Cerebellar cortex (tissue), 1 donor: ENCODE measurements around the gene MB21D2.
"Not testable (repeated sequence)": the region's sequence is repeated elsewhere in the genome, so short reads cannot be mapped to it uniquely, and the experiment has no call there.

Experiments
- DNase-seq: peaks from one replicate; pipeline ENCODE4 v3.0.0-alpha.2; 2015; ENCODE audit warnings: low spot score

The MB21D2 gene

GRCh38 chr3:192858849-192859585, 58.6 kb downstream of the MB21D2 start:
- no peak for DNase-seq

DNA sequence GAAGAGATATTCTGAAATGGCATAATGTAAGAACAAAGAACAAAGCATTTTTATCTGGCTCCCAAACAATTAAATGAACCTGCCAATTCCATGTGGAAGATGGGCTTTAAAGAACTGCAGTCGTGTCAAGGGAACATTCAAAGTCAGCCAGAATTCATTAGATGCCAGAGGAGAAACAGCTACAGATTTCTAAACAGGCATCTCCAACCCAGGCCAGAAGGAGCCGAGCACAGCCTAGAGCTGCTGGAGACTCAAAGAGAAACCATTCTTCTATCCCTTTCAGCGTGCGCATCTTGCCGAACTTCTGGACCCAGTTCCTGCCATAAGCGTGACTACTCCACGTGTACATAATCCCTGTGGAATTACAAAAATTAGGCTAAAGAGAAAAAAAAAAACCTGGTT, 60.4 kb downstream of the MB21D2 start:
- DNase-seq, result no peak

- no peak for DNase-seq
Measured at GRCh38 chr3:192855434-192855833, 62.2 kb downstream of the MB21D2 start.

- DNase-seq, result no peak
Measured at GRCh38 chr3:192851821-192852372, 65.8 kb downstream of the MB21D2 start.

DNA sequence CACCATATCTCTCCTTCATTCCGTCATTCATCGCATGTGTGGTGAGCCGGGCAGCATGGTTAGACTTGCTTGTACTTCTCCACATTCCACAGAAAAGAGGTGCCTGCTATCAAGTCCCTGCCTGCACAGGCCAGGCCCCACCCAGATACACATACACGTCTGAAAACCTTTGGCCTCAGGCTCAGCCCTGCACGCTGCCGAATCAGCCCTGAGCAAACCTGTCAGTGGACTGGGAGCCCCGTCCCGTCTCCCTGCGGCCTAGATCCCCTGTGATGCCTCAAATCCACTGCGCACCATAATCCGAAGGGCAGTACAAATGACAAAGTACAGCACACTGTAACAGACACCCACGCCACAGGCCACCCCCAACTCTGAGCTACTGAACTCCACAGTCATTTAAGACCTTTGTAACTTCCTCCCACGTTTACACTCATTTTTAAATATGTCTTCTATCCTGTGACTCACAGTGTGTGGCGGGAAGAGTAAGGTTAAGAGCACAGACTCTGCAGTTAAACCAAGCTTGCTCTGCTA, 67.1 kb downstream of the MB21D2 start:
- DNase-seq, result no peak

DNA sequence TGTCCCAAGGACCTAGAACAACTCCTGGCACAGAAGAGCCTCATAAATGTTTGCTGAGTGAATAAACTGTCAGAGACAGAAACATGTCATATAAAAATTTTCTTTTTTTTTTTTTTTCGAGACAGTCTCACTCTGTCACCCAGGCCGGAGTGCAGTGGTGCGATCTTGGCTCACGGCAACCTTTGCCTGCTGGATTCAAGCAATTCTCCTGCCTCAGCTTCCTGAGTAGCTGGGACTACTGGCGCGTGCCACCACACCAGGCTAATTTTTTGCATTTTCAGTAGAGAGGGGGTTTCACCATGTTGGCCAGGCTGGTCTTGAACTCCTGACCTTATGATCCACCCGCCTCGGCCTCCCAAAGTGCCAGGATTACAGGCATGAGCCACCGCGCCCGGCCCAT, 67.8 kb downstream of the MB21D2 start:
- not testable (repeated sequence) for DNase-seq

DNA sequence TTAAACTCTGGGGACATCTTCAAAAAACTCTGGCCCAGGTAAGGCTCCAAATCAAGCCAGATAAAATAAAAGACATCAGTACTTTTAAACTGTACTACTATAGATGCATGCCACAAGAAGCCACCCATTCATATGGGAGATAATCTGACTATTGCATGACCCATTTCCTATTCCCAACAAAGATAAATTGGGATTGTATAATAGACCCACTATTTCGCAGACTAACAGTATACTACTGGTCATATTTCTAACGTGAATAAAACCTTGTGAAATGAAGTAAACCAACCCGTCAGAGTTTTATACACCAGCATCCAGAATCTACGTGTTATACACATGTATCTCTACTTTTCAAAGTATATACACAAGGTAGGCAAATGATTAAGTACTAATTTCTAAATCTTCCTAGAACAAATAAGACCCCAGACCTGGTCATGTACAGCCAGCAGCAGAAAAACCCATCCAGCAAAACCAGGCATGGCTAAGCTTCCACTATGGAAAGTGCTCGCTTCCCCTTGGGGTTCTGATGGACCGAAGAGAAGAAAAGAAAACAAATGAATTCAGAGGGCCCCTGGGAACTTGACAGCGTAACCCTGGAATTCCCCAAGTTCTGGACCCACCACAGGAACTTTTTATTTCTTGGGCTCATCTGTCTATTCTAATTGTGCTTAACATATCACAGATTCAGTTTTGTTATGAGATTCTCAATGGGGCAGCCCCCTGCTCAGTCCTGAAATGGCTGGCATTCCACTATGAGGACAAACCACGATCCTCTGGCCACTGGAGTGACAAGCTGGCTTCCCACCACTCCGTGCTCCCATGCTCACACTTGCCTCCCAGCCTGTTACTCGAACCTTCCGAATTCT, 69.1 kb downstream of the MB21D2 start:
- no peak for DNase-seq

- DNase-seq, result no peak
Measured at GRCh38 chr3:192847941-192848340, 69.7 kb downstream of the MB21D2 start.

DNA sequence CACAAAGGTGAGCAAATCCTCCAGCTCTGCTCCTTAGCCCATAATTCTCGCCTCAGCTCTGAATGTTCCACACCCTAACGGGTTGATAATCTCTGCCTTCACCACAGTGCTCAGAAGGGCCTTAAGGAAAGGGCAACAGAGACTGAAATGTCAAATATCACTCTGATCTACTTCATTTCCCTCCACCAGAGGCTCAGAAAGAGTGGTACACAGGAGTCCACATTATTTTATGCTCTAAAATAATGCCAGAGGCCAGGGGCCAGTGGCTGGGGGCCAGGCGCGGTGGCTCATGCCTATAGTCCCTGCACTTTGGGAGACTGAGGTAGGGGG, 72.2 kb downstream of the MB21D2 start:
- no peak for DNase-seq

DNA sequence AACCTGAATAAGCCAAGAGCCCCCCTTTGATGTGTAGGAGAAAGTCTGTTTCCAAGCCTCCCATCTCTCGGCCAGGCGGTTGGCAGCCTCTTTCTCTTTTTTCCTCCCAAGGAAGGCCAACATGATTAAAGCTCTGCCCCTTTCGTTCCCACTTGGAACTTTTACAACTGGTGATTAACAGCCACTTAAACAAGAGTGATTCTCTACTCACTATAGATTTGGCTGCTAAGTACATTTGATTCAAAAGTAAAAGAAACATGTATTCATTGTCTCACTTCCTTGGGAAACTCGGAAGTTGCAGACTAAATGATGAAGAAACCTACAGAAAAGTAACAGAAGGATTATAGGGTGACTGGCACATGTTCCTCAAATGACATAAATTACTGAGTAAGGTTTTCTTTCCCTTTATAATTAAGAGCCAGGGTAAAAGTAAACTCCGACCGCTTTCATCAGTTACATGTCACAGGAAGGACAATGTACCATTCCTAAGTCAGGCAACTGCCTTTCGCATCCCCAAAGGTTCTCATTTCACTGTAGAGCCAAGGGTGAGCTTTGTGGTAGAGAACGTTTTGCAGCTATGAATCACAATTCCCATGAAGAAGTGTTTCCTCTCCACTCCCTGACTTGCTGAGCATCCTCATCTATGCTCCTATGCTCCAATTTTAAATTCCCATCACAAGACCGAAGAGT, 72.7 kb downstream of the MB21D2 start:
- DNase-seq, result no peak

DNA sequence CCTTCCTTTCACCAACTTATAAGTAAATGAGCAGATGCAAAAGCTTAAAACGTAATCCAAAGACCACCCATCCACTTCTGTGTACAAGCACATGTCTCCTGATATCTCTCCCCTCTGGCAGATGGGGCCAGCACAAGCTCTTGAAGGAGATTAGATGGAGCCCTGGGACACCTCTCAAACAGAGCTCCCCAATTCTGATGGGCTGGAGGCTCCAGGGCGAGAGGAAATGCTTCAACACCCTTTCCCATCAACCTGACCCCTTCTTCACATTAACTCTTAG, 73.2 kb downstream of the MB21D2 start:
- DNase-seq, result no peak

- DNase-seq, result no peak
Measured at GRCh38 chr3:192843723-192844485, 73.8 kb downstream of the MB21D2 start.

DNA sequence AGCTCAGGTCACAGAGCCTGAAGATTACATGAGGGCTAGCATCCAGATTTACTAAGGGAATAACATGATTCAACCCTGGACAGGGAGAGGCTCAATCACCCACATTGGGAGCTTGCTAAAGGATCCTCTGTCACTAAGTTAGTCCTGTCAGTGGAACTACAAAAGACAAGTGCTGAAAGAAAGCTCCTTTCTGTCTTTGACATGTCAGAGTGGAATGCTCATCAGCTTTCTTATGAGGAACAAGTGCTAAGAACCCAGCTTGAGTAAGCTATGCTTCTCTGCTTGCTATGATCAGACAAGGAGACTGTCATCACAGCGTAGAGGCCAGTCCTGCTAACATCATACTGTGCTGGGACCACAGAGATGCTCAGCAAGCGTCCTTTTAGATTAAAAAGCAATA, 74.5 kb downstream of the MB21D2 start:
- no peak for DNase-seq

DNA sequence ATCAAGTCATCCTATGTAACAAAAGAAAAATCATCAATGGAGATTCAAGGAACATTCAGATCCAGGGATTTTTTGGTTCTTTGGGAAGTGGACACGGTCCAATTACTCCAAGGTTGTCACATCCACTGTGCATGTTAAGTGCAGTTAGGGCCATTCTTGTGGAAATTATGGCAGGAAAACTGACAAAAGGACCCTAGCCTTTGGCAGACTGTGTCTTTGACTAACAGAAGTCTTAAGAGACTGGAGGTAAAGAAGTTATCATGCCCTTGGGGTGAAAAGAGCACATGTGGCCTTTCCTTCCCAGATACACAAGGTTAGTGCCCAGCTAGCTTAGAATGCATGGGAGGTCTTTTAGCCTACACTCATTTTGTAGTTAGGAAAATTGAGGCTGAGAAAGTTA, 74.9 kb downstream of the MB21D2 start:
- no peak for DNase-seq

DNA sequence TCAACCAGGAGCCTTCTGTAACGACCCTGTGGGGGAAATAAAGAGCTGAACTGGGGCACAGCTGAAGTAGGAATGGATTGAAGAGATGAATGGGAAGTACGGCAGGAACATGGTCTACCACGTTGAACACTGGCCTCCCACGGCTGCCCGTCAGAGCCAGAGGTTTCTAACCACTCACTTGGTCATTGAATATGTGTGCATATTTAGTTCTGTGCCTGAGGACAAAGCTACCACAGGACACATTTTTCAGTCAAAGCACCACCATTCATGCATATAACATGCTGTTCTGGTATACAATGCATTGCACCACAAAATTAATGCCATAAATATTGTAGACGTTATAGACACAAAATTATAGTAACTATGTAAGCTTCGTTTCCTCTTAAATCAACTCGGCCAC, 75.5 kb downstream of the MB21D2 start:
- DNase-seq, result no peak

GRCh38 chr3:192841428-192841827, 76.2 kb downstream of the MB21D2 start:
- DNase-seq, result no peak

- no peak for DNase-seq
Measured at GRCh38 chr3:192840143-192840836, 77.4 kb downstream of the MB21D2 start.

DNA sequence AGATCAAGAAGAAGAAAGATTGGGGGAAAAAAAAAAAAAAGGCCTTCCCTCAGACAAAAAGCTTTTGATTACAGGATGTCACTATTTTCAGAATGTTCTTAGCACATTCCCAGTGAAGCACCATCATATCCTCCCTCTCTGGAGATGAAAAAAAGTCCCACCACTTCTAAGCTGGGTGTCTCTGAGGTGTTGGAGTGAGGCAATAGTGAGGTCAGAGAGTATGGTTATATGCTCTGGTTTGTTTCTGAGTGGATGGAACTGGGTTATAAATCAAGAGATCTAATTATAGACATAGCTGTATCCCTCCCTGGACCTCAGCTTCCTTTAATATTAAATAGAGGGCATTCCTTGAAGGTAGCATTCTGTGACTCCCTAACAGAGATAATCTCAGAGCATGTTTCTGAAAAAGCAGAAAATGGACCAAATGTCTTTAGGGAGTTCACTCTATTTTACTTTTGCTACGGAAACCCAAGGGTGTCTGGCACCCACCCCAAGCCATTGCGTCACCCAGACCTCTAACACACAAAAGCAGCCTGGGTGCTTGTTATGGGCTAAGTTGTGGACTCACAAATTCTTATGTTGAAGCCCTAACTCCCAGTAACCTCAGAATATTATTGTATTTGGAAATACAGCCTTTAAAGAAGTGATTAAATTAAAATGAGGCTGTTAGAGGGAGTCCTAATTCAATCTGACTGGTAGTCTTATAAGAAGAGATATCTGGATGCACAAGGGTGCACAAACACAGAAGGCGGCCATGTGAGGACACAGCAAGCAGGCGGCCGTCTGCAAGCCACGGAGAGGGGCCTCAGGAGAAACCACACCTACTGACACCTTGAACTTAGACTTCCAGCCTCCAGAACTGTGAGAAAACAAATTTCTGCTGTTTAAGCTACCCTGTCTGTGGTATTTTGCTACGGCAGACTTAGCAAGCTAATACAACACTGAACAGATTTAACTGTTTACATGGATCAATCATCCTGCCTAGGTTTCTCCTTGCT, 81.5 kb downstream of the MB21D2 start:
- DNase-seq, result no peak

DNA sequence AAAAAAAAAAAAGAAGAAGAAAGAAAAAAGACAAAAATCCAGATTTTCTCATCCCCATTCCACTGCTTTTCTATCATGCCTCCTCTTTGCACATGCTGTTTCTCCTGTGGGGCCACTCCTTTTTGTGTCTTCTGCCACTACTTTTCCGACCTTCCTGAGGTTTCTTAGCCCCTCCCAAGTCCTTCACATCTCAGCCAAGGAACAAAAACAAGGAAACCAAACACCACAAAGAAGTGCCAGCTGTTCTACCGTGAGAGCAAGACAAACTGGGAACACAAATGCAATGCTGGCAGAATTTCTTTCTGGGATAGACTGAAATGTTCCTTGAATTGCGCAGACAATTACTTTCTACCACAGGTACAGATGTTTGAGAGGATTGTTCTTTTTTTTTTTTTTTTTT, 83.2 kb downstream of the MB21D2 start:
- DNase-seq, result no peak
